ENCODE results near the gene LDB3. TPM values are rescaled to one million over a fixed set of nuclear protein-coding genes. Genes with fewer than 3 reads are reported as not detected.
A peak's percentile ranks its signal among the peaks of the same experiment; 100 is the strongest.

The LDB3 gene
- polyA plus RNA-seq, 2 of the 4 experiments (the other 2 are of a cell fraction): 0.13 TPM

GRCh38 chr10:86647773-86648703, 20.3 kb upstream of the LDB3 start:
- peak overlapping the region in 1 of 2 experiments; percentile 33; a peak in 1 of 6 replicates for H3K27ac ChIP-seq
- FAIRE-seq (no peak), DNase-seq (ENCODE audit: low read depth in 1 of 2, low spot score in 1 of 2) (no peak), ATAC-seq (no peak)
- no peak for TF ChIP-seq ELK1 (IDR thresholded peaks at IDR 0.05; ENCODE audit: low read depth, low read length)
- TF ChIP-seq RCOR1 (IDR thresholded peaks at IDR 0.05; ENCODE audit: low read depth, low read length): no peak
- TF ChIP-seq KDM5A (IDR thresholded peaks at IDR 0.05): no peak
- TF ChIP-seq BCL3 (IDR thresholded peaks at IDR 0.05): no peak
- no peak for TF ChIP-seq ZC3H11A (IDR thresholded peaks at IDR 0.05)
- no peak for TF ChIP-seq MYC (IDR thresholded peaks at IDR 0.05; ENCODE audit: borderline replicate concordance, low read length)
- TF ChIP-seq CHD4 (IDR thresholded peaks at IDR 0.05; ENCODE audit: borderline replicate concordance): no peak
- TF ChIP-seq ESRRA (IDR thresholded peaks at IDR 0.05; ENCODE audit: borderline replicate concordance, low read length): no peak
- TF ChIP-seq, protein P1, sequence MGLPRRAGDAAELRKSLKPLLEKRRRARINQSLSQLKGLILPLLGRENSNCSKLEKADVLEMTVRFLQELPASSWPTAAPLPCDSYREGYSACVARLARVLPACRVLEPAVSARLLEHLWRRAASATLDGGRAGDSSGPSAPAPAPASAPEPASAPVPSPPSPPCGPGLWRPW (IDR thresholded peaks at IDR 0.05): no peak
- no peak for TF ChIP-seq CEBPB (IDR thresholded peaks at IDR 0.05)
- CTCF ChIA-PET: interaction anchor here (1.7 kb wide), 1 partner anchor 46 kb away, joined by 5 read pairs; no protein-coding TSS in a partner anchor
- H3K4me1 ChIP-seq: peaks cover 28% of the 10 kb centered on the region
- H3K4me2 ChIP-seq: peak overlapping the region; percentile 26; the same call in 2 of the 3 replicates
- WGBS (ENCODE audit: missing lambda C conversion rate): 66% methylated on average over 12 of the region's 13 CpGs
- no peak overlapping the region for H3K4me3 ChIP-seq
- POLR2A ChIA-PET: no interaction called here
- H3K9me3 ChIP-seq: no peaks in the 10 kb centered on the region

DNA sequence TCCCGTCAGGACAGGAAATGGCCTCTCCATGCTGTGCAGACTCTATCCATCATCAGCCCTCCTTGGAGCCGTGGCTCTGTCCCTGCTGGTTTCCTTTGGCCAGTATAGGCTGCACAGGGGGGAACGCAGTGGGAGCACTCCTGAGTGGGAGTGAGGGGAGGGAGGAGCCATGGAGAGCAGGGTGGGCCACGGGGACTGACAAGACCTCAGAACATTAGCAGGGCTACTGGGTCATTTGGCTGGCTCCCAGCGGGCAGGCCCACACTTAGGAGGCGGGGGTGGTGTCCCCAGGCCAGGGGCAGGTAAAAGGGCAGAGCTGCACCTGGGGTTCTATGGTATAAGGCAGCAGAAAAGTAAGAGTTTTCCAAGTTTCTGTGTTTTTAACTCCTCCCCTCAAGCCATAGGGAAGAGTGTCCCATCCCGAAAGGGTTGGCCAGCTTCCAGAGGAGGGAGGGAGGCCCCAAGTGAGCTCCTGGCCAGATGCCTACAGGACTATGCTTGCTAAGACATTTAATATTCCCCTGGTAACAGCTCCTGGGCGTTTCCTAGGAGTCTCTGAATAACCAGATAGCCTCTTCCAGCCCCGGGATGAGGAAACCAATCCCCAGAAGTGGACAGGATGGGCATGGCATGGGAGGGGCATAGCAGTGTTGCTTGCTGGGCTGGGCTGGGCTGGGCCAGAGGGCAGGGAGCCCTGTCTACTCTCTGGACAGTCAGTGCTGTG, 19.4 kb upstream of the LDB3 start:
- Histone ChIP-seq H3K9me3 (no peaks in the 10 kb centered on the region), H3K27ac (peak overlapping the region; percentile 10 to 63; a peak in 4 of 6 replicates), H3K4me1 (peaks cover 28% of the 10 kb centered on the region), H3K4me2 (peak overlapping the region; percentile 26), H3K4me3 (no peak overlapping the region)
- CTCF ChIA-PET: interaction anchor here (1.7 kb wide), 1 partner anchor 45 kb away, joined by 5 read pairs; no protein-coding TSS in a partner anchor
- POLR2A ChIA-PET: no interaction called here
- peak; percentile 40 to 68 for DNase-seq (ENCODE audit: low read depth in 1 of 2, low spot score in 1 of 2)
- ATAC-seq: peak; percentile 78 to 90
- 55% methylated on average over 9 of the region's 9 CpGs for WGBS (ENCODE audit: missing lambda C conversion rate)
- TF ChIP-seq NPAS2 (CRISPR knock-in tag; IDR thresholded peaks at IDR 0.05; ENCODE audit: borderline replicate concordance) (no peak), BCL3 (IDR thresholded peaks at IDR 0.05) (no peak), HOXB5 (CRISPR knock-in tag; IDR thresholded peaks at IDR 0.05) (no peak), ESRRA (IDR thresholded peaks at IDR 0.05; ENCODE audit: borderline replicate concordance, low read length) (no peak), TP53 (CRISPR knock-in tag; IDR thresholded peaks at IDR 0.05) (no peak), KDM1A (IDR thresholded peaks at IDR 0.05; ENCODE audit: low read depth) (no peak), NR3C1 (IDR thresholded peaks at IDR 0.05) (no peak), CBX8 (IDR thresholded peaks at IDR 0.05) (no peak), SMC3 (IDR thresholded peaks at IDR 0.05) (no peak), PHF8 (IDR thresholded peaks at IDR 0.05; ENCODE audit: borderline replicate concordance, low read depth) (no peak)
- no peak for FAIRE-seq

Data from A549 (cell line).